ENCODE results near the gene ANKRD6. TPM values are rescaled to one million over a fixed set of nuclear protein-coding genes. Genes with fewer than 3 reads are reported as not detected.
"Not testable (repeated sequence)": the region's sequence is repeated elsewhere in the genome, so short reads cannot be mapped to it uniquely, and the experiment has no call there.

Gene ANKRD6
- total RNA-seq, 4 donors from 2014 or later: 2.7 to 9.4 (median 6.6) TPM

- TF ChIP-seq POLR2AphosphoS5 (IDR thresholded peaks at IDR 0.05) (no peak), POLR2A (IDR thresholded peaks at IDR 0.05) (no peak), EP300 (IDR thresholded peaks at IDR 0.05; ENCODE audit: low read depth) (no peak), CTCF (IDR thresholded peaks at IDR 0.05) (no peak)
- no peak for DNase-seq
- in situ Hi-C loops (cut with MboI; ENCODE audit: low pct_ligation_motif_present in 1 of 4, low pct_unique_long_range_greater_than_20kb in 1 of 4, low sequenced_read_pairs in 3 of 4) (no loop called here), intact Hi-C loops (cut with DNase I; ENCODE audit: low total_unique reads) (no loop called here)
- H3K27ac ChIP-seq: peak overlapping the region; percentile 88 to 95 (median 91)
- peaks cover 0 to 8% (median 0%) of the 10 kb centered on the region in 4 donors for H3K36me3 ChIP-seq
- H3K4me3 ChIP-seq: peak overlapping the region; percentile 44 to 84 (median 62)
- H3K4me1 ChIP-seq: peaks cover 7 to 36% (median 22%) of the 10 kb centered on the region in 4 donors
- WGBS, 2 donors (ENCODE audit: low coverage in 1 of 2): 11 to 25% methylated on average over 1 to 7 of the region's 7 CpGs
- H3K27me3 ChIP-seq: no peaks in the 10 kb centered on the region
- no peaks in the 10 kb centered on the region for H3K9me3 ChIP-seq
Observed at GRCh38 chr6:89637960-89638319, 205.0 kb downstream of the ANKRD6 start.

- H3K27ac ChIP-seq: peak within 1 kb of the TSS; percentile 88 to 95 (median 91)
- no peaks in the 10 kb centered on the region for H3K9me3 ChIP-seq
- peaks cover 0 to 11% (median 0%) of the 10 kb centered on the region in 4 donors for H3K36me3 ChIP-seq
- intact Hi-C loops (cut with DNase I; ENCODE audit: low total_unique reads): no loop called here
- in situ Hi-C loops (cut with MboI; ENCODE audit: low pct_ligation_motif_present in 1 of 4, low pct_unique_long_range_greater_than_20kb in 1 of 4, low sequenced_read_pairs in 3 of 4): no loop called here
- peak within 1 kb of the TSS; percentile 44 to 84 (median 62) for H3K4me3 ChIP-seq
- H3K4me1 ChIP-seq: peaks cover 7 to 33% (median 22%) of the 10 kb centered on the region in 4 donors
- peak; percentile 95 for DNase-seq
- TF ChIP-seq POLR2AphosphoS5 (IDR thresholded peaks at IDR 0.05) (peak; percentile 74 to 97 (median 95)), CTCF (IDR thresholded peaks at IDR 0.05) (peak in 2 of 5 experiments; percentile 19 to 41), POLR2A (IDR thresholded peaks at IDR 0.05) (peak; percentile 96), EP300 (IDR thresholded peaks at IDR 0.05; ENCODE audit: low read depth) (no peak)
- 0 to 4% methylated on average over 1 to 55 of the region's 58 CpGs for WGBS, 2 donors (ENCODE audit: low coverage in 1 of 2)
- no peaks in the 10 kb centered on the region for H3K27me3 ChIP-seq
Observed at GRCh38 chr6:89638320-89639195, 205.6 kb downstream of the ANKRD6 start, which contains the start of gene LYRM2. TSS of gene LYRM2 (minus strand) at chr6:89638747. CDS start at chr6:89638716, 31 bp downstream.

- Histone ChIP-seq H3K4me3 (no peak overlapping the region), H3K4me1 (peaks cover 7 to 21% (median 17%) of the 10 kb centered on the region in 4 donors), H3K27ac (no peak overlapping the region), H3K9me3 (no peaks in the 10 kb centered on the region), H3K36me3 (peaks cover 0 to 16% (median 0%) of the 10 kb centered on the region in 4 donors), H3K27me3 (no peaks in the 10 kb centered on the region)
- DNase-seq: no peak
- WGBS, 2 donors (ENCODE audit: low coverage in 1 of 2): 89% methylated on average over 4 of the region's 4 CpGs; no CpG with 5 or more reads in 1 of the 2 donors
- in situ Hi-C loops (cut with MboI; ENCODE audit: low pct_ligation_motif_present in 1 of 4, low pct_unique_long_range_greater_than_20kb in 1 of 4, low sequenced_read_pairs in 3 of 4) (no loop called here), intact Hi-C loops (cut with DNase I; ENCODE audit: low total_unique reads) (no loop called here)
- no peak for TF ChIP-seq POLR2AphosphoS5 (IDR thresholded peaks at IDR 0.05)
- TF ChIP-seq EP300 (IDR thresholded peaks at IDR 0.05; ENCODE audit: low read depth): no peak
- TF ChIP-seq POLR2A (IDR thresholded peaks at IDR 0.05): no peak
- TF ChIP-seq CTCF (IDR thresholded peaks at IDR 0.05): no peak
Observed at GRCh38 chr6:89640804-89641203, 207.9 kb downstream of the ANKRD6 start.

GRCh38 chr6:89641581-89641980 is 208.6 kb downstream of the ANKRD6 start:
- 98% methylated on average over 3 of the region's 3 CpGs; no CpG with 5 or more reads in 1 of the 2 donors for WGBS, 2 donors (ENCODE audit: low coverage in 1 of 2)
- H3K27me3 ChIP-seq; in situ Hi-C loops (cut with MboI; ENCODE audit: low pct_ligation_motif_present in 1 of 4, low pct_unique_long_range_greater_than_20kb in 1 of 4, low sequenced_read_pairs in 3 of 4); H3K4me3 ChIP-seq; H3K27ac ChIP-seq; H3K9me3 ChIP-seq; intact Hi-C loops (cut with DNase I; ENCODE audit: low total_unique reads); DNase-seq: not testable (repeated sequence)
- Histone ChIP-seq H3K36me3 (peaks cover 0 to 11% (median 0%) of the 10 kb centered on the region in 4 donors), H3K4me1 (peaks cover 7 to 21% (median 17%) of the 10 kb centered on the region in 4 donors)
